OCI-LY3 (cell line): Measurements from ENCODE around the gene SLC6A20.
A peak's percentile ranks its signal among the peaks of the same experiment; 100 is the strongest.

Experiments
- H2AFZ ChIP-seq: fragments of 200-600, 300-600 bp; shearing (Covaris generic); 2 replicates; pipeline ENCODE4 v1.6.0; 2014; ENCODE audit warnings: antibody characterized with exemption, low read depth, low read length
- H3K27ac ChIP-seq: fragments of 200-600, 300-600 bp; sonication (generic); 2 replicates; pipeline ENCODE4 v1.5.1; 2014; ENCODE audit warnings: mild to moderate bottlenecking, low read length, moderate library complexity, mixed read lengths
- H3K27me3 ChIP-seq: fragments of 200-600, 300-600 bp; sonication (generic); 2 replicates; pipeline ENCODE4 v1.6.1; 2014; ENCODE audit warnings: low read depth, low read length, mixed read lengths
- H3K36me3 ChIP-seq: fragments of 200-600, 300-600 bp; sonication (generic); replicated peaks from 2 replicates; pipeline ENCODE3; 2014; ENCODE audit warnings: low read depth, low read length, mixed read lengths
- H3K4me1 ChIP-seq: fragments of 300-600, 200-600 bp; sonication (generic); 2 replicates; pipeline ENCODE4 v1.6.1; 2014; ENCODE audit warnings: low read length, mixed read lengths
- H3K4me2 ChIP-seq: fragments of 200-600, 300-600 bp; sonication (generic); 2 replicates; pipeline ENCODE4 v1.6.1; 2014; ENCODE audit warnings: low read length, mixed read lengths
- H3K4me3 ChIP-seq: fragments of 300-600, 200-600 bp; sonication (generic); 2 replicates; pipeline ENCODE4 v1.5.1; 2014; ENCODE audit warnings: antibody characterized with exemption, mild to moderate bottlenecking, low read length, moderate library complexity
- H3K79me2 ChIP-seq: fragments of 300-600, 200-600 bp; shearing (Covaris generic); 2 replicates; pipeline ENCODE4 v1.6.1; 2014; ENCODE audit warnings: mild to moderate bottlenecking, low read length, mixed read lengths
- H3K9ac ChIP-seq: fragments of 300-600, 200-600 bp; shearing (Covaris generic); 2 replicates; pipeline ENCODE4 v1.6.0; 2014; ENCODE audit warnings: mild to moderate bottlenecking, low read length, moderate library complexity
- H3K9me3 ChIP-seq: fragments of 200-600, 300-600 bp; shearing (Covaris generic); 2 replicates; pipeline ENCODE4 v1.6.1; 2014; ENCODE audit warnings: low read length, mixed read lengths; ENCODE audit not compliant: insufficient read depth
- H4K20me1 ChIP-seq: fragments of 200-600, 300-600 bp; sonication (generic); 2 replicates; pipeline ENCODE4 v1.6.1; 2016; ENCODE audit warnings: low read length, mixed read lengths; ENCODE audit not compliant: insufficient read depth
- EZH2phosphoT487 ChIP-seq: fragments of 200-600 bp; shearing (Covaris generic); IDR thresholded peaks from 2 replicates; pipeline ENCODE4 v1.6.1; 2018; ENCODE audit warnings: antibody characterized with exemption, mixed run types, low read depth
- TF ChIP-seq, protein P1 (sequence below): fragments of 200-600, 300-600 bp; sonication (generic); IDR thresholded peaks from 2 replicates; pipeline ENCODE4 v1.5.1; 2014; ENCODE audit warnings: antibody characterized with exemption, low read length, low read depth

SLC6A20 gene, protein sequence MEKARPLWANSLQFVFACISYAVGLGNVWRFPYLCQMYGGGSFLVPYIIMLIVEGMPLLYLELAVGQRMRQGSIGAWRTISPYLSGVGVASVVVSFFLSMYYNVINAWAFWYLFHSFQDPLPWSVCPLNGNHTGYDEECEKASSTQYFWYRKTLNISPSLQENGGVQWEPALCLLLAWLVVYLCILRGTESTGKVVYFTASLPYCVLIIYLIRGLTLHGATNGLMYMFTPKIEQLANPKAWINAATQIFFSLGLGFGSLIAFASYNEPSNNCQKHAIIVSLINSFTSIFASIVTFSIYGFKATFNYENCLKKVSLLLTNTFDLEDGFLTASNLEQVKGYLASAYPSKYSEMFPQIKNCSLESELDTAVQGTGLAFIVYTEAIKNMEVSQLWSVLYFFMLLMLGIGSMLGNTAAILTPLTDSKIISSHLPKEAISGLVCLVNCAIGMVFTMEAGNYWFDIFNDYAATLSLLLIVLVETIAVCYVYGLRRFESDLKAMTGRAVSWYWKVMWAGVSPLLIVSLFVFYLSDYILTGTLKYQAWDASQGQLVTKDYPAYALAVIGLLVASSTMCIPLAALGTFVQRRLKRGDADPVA

DNA sequence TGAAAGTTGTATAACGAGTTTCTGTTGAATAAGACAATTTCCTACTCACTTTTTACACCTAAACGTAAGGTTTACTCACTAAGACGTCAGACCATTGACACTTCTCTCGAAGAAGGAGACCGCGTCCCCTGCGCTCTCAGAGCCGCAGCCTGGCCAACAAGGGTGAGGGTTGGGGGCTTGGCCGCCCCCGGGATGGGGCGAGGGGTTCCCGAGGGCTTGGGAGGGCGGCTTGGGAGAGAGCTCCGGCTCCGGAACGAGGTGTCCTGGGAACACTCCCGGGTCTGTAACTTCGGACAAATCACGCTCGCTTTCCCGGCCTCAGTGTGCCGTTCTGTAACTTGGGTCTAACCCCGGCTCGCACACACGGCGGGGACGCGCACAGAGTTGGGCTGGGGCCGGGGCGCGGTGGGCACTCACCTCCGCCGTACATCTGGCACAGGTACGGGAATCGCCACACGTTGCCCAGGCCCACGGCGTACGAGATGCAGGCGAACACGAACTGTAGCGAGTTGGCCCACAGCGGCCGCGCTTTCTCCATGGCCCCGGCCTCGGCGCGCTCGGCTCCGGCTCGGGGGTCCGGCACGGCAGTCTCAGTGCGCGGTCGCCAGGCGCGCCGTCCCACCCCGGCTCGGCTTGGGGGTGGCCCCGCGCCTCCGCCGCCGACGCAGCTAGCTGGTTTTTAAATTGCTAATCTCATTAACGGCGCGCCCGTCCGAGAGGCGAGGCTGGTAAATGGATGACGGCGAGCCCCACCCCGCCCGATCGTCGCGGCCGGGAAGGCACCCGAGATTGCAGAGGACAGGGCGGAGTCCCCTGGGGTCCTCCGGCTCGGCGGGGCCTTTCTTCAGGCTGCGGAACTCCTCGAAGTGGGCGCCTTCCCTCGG is at the start of gene SLC6A20:
Gene SLC6A20, minus strand, starts transcription at position 655 of the 884 bp plus-strand sequence. Its CDS starts 117 bp downstream, at position 538.
- Histone ChIP-seq H3K27ac (no peak within 1 kb of the TSS), H3K4me3 (no peak within 1 kb of the TSS), H4K20me1 (no peaks in the 10 kb centered on the region), H3K79me2 (no peaks in the 10 kb centered on the region), H3K9ac (no peak within 1 kb of the TSS), H2AFZ (no peak within 1 kb of the TSS), H3K4me1 (peaks cover 8% of the 10 kb centered on the region; the same call in 1 of the 2 replicates), H3K36me3 (no peaks in the 10 kb centered on the region), H3K4me2 (no peak within 1 kb of the TSS), H3K9me3 (no peaks in the 10 kb centered on the region), H3K27me3 (peaks cover 33% of the 10 kb centered on the region)
- TF ChIP-seq, protein P1, sequence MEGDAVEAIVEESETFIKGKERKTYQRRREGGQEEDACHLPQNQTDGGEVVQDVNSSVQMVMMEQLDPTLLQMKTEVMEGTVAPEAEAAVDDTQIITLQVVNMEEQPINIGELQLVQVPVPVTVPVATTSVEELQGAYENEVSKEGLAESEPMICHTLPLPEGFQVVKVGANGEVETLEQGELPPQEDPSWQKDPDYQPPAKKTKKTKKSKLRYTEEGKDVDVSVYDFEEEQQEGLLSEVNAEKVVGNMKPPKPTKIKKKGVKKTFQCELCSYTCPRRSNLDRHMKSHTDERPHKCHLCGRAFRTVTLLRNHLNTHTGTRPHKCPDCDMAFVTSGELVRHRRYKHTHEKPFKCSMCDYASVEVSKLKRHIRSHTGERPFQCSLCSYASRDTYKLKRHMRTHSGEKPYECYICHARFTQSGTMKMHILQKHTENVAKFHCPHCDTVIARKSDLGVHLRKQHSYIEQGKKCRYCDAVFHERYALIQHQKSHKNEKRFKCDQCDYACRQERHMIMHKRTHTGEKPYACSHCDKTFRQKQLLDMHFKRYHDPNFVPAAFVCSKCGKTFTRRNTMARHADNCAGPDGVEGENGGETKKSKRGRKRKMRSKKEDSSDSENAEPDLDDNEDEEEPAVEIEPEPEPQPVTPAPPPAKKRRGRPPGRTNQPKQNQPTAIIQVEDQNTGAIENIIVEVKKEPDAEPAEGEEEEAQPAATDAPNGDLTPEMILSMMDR: no peak
- TF ChIP-seq EZH2phosphoT487: no peak

DNA sequence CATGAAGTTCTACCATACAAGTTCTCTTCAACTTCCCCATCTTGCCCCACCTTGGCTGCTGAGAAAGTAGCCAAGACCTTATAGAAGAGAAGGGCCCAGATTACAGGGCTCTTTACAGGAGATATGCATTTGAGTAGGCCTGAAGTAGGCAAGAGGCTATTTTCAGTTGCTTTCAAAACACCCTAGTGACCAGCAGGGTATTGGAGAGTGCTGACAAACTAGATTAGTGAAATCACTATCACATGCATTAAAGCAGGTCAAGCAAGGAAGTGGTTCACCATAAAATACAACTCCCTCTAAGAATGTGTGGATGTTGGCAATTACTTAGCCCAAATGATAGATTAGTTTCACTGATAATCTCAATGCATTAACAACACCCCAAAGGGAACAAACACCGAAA is 48.3 kb upstream of the SLC6A20 start:
- Histone ChIP-seq H4K20me1 (no peaks in the 10 kb centered on the region), H2AFZ (no peak overlapping the region), H3K4me2 (no peak overlapping the region), H3K4me1 (peaks cover 22% of the 10 kb centered on the region), H3K9ac (no peak overlapping the region), H3K79me2 (no peaks in the 10 kb centered on the region), H3K36me3 (no peaks in the 10 kb centered on the region), H3K27me3 (peaks cover 43% of the 10 kb centered on the region), H3K9me3 (no peaks in the 10 kb centered on the region), H3K27ac (no peak overlapping the region), H3K4me3 (no peak overlapping the region)
- TF ChIP-seq, protein P1: no peak
- no peak for TF ChIP-seq EZH2phosphoT487

DNA sequence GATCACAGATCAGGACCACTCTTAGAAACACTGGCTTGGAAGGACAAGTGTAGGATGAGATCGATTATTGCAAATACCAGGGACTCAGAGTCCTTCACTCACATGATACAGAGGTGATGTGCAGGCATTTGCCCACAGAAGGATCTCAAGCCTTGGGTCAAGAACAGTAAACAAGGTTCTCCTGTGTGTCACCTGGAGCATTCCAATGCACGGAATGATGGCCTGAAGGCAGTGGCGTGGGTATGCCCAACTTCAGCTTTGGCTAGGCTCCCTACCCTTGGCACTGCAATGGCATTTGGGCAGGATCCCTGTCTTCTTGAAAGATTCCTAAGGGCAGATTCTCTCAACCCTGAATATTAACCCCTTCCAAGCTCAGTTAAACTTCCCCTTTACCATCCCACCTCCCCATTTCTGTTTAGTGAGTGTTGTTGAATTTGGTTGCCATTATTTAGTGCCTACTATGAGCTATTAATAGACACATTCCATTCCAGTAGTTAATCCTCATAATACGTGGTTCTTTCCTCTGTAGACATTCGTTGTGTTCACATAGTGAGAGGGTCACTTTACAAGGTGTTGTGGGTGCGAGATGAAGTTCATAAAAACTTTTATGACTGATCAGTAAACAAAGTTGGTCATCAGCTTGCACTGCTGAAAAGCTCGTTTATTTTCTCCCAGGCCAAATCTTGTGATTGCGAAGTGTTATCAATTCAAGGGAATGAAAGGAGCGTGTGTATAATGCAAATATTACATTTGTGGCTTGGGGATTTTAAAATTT is 46.7 kb upstream of the SLC6A20 start:
- H3K27me3 ChIP-seq: peaks cover 30% of the 10 kb centered on the region
- H3K79me2 ChIP-seq: no peaks in the 10 kb centered on the region
- no peaks in the 10 kb centered on the region for H3K36me3 ChIP-seq
- H3K4me1 ChIP-seq: peaks cover 22% of the 10 kb centered on the region
- H3K4me2 ChIP-seq: peak overlapping the region; percentile 83
- H3K9ac ChIP-seq: no peak overlapping the region
- no peaks in the 10 kb centered on the region for H4K20me1 ChIP-seq
- peak overlapping the region; percentile 88 for H3K4me3 ChIP-seq
- TF ChIP-seq, protein P1: no peak
- TF ChIP-seq EZH2phosphoT487: no peak
- peak overlapping the region; percentile 86 for H2AFZ ChIP-seq
- H3K9me3 ChIP-seq: no peaks in the 10 kb centered on the region
- no peak overlapping the region for H3K27ac ChIP-seq
